HG02763 (cell line): ENCODE measurements around the gene ZXDC.
A peak's percentile ranks its signal among the peaks of the same experiment; 100 is the strongest.

Source experiments
- ATAC-seq: cut with Tn5 transposase; IDR thresholded peaks from one replicate; pipeline ENCODE4 v1.9.1; 2021; ENCODE audit warnings: mild to moderate bottlenecking, moderate library complexity; ENCODE audit not compliant: unreplicated experiment

Gene ZXDC

DNA sequence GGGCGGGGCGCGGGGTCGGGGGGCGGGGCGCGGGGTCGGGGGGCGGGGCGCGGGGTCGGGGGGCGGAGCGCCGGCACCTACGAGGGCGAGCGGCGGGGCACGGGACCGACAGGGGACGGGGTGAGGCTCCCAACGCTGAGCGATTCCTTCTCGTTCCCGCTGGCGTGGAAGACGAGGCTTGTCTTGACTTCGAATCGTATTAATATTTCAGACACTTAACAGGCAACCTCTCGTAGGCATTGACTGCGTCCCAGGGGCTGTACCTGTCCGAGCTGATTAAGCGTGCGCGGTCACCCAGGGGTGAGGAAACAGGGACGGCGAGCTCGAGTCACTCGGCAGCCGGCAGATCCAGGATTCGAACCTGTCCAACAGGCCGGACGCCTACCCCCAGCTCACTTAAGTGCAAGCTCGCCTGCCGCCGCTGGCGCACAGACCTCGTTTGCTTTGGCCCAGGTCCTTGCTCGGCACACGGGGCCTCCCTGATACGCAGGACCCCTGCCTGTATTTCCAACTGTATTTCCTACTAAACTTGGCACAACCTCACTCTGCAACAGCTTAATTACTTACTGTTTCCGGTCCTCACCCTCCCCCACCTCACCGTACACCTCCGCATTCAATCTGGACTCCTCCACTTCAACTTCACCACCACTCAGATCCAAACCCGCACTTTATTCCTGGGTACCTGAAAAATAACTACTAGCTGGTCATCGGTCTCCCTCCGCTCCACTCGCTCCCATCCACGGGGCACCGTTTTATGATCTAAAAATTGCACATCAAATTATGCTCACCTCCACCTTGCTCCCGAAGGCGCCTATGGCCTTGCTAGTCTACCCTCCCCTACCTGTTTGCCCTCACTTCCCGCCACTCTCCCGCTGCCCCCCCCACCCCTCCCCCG, 722 bp upstream of the ZXDC start:
- peak; percentile 17 for ATAC-seq

- peak; percentile 7 for ATAC-seq
Measured at GRCh38 chr3:126474498-126475412, 936 bp downstream of the ZXDC start.

- ATAC-seq: no peak
Measured at GRCh38 chr3:126473292-126474168, 2.2 kb downstream of the ZXDC start.

DNA sequence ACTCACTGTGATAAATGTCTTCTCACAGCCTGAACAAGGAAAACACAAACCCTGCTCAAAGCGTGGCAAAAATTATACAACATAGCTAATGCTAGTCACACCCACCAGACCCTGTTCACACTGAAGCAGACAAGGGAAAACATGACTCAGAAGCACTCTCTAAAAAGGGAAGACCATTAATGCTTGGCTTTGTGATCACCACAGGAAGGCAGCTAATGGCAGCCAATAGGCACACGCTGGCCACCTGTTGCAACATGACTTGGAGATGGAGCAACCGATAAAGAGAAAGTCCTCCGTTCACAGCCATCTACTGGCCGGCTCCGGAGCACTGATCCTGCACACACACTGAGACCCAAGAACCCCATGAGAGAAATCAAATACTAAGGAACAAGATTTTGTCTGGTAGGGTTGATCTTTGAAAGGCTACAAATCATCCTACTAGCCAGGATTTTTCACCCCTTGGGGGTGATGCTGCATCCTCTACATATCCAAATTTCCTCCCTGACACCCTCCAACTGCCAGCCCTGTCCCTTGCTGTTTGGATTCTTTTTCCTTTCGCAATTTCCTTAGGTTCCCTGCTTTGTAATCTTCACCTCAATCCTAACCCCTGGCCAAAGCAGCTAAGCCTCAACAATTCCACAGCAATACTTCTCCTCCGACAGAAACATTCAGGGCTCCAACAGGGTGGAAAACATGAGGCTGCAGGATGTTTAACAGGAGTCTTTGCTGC, 3.2 kb downstream of the ZXDC start:
- ATAC-seq: no peak

GRCh38 chr3:126469479-126469878, 6.2 kb downstream of the ZXDC start:
- ATAC-seq: no peak

DNA sequence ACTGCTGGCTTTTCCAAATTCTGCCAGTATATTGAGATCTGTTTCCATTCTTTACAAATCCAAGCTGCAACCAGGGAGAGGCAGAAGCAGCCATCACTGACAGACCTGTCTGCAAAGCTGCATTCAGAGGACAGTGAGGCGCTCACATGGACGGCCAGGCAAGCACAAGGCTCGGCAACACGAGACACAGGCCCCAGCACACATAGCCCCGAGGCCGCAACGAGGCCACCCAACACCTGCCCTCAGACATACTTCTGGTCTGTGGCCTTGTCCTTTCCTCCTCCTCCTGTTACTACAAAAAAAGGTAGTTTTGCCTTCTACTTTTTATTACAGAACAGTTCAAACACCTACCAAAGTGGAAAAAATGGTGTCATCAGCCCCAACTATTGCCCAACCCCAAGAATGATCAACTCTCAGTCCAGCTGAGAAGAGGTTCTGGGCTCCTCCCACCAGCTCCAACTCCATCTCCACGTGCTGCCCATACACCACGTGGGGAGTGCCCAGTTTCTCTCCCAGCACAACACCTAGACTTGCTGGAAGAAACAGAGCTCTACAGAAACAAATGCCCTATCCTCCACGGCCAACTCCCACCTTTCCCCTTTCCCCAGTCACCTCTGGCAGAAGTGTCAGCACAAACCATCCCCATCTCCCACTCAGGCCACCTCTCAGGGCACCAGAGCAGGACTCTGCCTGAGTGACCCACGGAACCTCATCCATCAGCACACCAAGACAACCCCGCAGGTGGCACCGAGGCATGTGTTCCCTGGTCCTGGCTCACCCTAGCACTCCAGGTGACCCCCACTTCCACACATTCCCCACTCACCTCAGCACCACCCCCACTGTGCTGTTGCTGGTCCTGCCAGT, 7.4 kb downstream of the ZXDC start:
- ATAC-seq: no peak

- no peak for ATAC-seq
Measured at GRCh38 chr3:126467611-126467955, 8.1 kb downstream of the ZXDC start.

DNA sequence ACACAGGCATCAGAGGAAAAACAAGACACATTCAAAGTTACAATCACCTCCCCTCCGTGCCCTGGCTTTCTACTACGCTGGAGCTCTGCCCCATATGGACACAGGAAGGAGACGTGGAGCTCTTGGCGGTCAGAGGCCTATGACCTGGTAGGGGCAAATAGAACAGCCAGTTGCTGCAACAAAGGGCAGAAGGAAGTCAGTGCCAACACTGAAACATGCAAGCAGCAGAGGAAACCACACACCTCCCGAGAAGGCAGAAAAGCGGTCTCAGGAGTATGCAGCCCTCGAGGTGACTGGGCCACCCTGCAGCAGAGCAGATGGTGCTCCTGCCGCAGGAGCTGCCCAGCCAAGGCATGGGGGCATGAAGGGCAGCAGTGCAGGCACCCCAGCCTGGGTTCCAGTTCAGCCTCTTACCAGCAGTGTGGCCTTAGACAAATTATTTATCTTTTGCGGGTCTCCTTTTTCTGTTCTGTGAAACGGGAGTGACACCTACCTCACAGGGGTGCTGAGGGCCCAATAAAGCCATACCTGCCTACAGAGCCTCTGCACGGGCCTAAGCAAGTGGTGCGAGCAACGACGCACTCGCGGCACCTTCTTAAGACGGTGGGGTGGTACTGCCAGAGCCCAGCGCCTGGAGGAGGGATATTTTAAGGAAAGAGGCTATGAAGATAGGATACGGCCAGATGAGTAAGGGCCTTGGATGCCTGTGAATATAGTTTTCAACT, 8.6 kb downstream of the ZXDC start:
- no peak for ATAC-seq

DNA sequence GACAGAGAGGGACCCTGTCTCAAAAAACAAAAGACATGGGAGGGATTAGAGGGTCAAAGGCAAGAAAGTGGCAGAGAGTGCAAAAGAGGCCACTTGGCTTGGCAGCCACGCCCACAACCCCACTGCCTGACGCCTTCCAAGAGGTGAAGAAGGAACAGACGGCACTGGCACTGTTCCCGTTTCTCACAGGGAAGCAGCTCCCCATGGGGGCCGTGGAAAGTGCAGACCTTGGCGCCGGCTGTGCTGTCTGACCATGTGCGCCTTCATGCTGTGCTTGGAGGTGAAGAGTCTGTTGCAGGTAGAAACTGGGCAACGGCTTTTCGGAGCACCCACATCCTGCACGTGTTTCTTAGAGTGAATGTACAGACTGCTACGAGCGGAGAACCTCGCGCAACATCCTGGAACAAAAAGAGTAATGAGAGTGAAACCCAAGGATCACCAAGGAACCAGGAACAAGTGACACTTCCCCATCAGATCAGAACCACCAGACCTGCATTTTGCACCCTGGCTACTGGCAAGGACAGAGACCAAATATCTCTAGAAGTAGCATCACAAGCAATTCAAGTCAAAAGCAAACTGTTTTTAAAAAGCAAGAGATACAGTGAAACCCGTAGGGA, 9.7 kb downstream of the ZXDC start:
- no peak for ATAC-seq

- ATAC-seq: no peak
Measured at GRCh38 chr3:126464997-126465396, 10.7 kb downstream of the ZXDC start.

DNA sequence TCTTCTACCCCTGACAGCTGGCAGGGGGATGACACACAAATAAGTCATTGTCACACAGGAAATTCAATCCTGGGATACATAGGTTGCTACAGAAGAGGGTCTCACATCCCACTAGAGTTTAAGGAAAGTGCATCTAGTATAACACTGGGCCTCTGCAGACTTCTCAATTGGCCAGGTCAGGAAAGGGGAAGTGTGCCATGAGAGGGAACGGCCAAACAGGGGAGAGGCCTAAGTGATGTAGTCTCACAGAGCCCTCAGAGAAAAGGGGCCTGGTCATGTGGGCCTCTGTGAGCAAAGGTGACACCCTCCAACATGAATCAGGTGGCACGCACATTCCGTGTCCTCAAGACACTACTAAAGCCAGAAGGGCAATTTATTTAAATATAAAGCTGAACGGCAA, 11.2 kb downstream of the ZXDC start:
- ATAC-seq: no peak

GRCh38 chr3:126464093-126464492, 11.6 kb downstream of the ZXDC start:
- ATAC-seq: no peak

DNA sequence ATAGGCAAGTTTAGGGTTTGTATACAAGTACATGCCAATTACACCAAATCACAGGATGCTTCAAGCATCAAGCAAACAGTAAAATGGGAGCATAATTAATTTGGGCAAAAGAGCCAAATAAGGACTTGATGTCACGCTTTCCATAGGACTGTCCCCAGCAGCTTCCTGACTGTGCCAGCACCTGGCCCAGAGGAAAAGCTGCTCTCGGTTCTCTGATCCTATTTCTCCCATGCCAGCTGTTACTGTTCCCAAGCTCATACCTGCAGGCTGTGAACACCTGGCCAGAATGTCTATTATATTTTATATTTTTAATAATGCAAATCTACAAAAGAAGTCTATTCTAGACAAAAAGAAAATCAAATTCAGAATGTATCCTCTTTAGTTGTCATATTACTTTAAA, 12.2 kb downstream of the ZXDC start:
- ATAC-seq: no peak

DNA sequence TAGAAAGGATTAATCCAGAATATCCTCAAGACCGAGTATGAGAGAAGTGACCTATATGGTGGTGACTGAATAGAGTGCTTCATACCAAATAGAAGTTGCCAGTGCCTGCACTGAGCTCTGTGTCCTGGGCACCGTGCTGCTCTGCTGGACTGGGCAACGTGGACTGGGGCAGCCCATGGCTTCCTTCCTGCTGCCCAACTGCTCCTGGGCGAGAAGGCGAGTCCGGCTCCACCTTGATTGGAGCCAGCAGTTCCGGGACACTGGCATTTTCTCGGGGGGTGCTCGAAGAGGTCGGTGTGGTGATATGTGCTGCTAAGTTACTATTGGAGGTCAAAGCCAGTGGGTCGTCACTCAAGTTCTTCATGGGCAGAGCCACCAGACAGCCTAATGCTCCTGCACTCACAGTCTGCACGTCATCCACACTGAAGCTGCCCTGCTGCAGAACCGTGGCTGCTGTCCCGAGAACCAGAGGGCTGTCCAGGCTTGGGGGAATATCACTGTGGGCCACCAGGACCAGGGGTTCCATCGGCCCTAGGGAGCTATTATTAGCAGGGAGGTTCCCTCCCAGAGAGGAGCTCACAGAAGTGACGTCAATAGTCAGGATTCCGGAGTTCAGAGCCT, 14.1 kb downstream of the ZXDC start:
- ATAC-seq: no peak

- ATAC-seq: no peak
Measured at GRCh38 chr3:126460381-126460780, 15.3 kb downstream of the ZXDC start.

GRCh38 chr3:126459763-126460127, 15.9 kb downstream of the ZXDC start:
- no peak for ATAC-seq

DNA sequence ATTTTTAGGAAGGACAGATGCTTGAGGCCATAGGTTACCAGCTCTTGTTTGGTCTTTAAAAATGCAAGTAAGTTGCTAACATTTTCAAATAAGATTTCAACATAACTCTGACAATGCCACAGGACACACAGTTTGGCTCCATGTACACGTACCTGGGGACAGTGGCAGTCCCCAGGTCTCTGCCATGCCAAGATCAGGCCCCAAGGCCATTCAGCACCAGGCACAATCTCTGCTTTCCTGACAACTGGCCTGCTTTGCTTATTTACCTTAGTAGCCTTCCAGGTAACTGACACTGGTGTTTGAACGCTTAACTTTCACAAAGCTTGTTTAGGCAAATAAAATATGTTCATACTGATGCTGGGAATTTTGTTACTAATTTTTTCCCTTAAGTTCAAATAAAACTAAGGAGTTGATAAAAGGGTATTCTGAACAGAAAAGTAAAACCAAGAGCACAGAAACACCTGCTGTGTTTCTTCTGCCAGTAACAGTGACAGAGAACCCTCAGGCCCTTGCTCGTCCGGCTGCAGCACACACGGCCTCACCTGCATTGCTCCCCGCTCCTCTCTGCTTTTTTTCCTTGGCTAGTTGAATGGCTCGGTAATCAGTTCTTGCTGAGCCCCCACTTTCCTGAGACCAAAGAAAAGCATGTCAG, 16.5 kb downstream of the ZXDC start:
- no peak for ATAC-seq
